Left lung (tissue), 10 donors: ENCODE measurements around the gene PEX7. TPM values are rescaled to one million over a fixed set of nuclear protein-coding genes. Genes with fewer than 3 reads are reported as not detected.

ENCODE experiments used
- ATAC-seq: fragments of 200-7000 bp; cut with Tn5 transposase; one replicate; pipeline ENCODE4 v1.9.1; 2020; ENCODE audit warnings: moderate library complexity
- DNase-seq, 4 donors: peaks; one replicate each; pipeline ENCODE4 v3.0.0-alpha.2; 2013 to 2020
- H3K27ac ChIP-seq, 2 donors: fragments of 200-600 bp; sonication (generic) in 1 of 2; one replicate each; pipeline versions ENCODE4 v1.5.0 to v1.8.0; 2020 to 2021
- H3K27me3 ChIP-seq, 2 donors: fragments of 200-600 bp; sonication (generic) in 1 of 2; one replicate each; pipeline versions ENCODE4 v1.5.0 to v1.8.0; 2020 to 2021
- H3K36me3 ChIP-seq, 2 donors: fragments of 200-600 bp; sonication (generic) in 1 of 2; one replicate each; pipeline versions ENCODE4 v1.5.0 to v1.8.0; 2020 to 2021
- H3K4me1 ChIP-seq, 2 donors: fragments of 200-600 bp; one replicate each; pipeline ENCODE4 v1.8.0; 2021
- H3K4me3 ChIP-seq, 2 donors: fragments of 200-600 bp; sonication (generic) in 1 of 2; one replicate each; pipeline versions ENCODE4 v1.5.0 to v1.8.0; 2020 to 2021; ENCODE audit warnings: mild to moderate bottlenecking in 1 of 2
- H3K9me3 ChIP-seq, 2 donors: fragments of 200-600 bp; sonication (generic) in 1 of 2; one replicate each; pipeline versions ENCODE4 v1.5.0 to v1.8.0; 2020 to 2021
- intact Hi-C, 2 donors: fragments of 100-400 bp; cut with DNase I; formaldehyde crosslinking; loops; one replicate each; pipeline versions ENCODE4 v1.11.2 to v1.14.2; 2022
- polyA plus RNA-seq, 6 donors: library from polyadenylated mRNA; unstranded; fragments of 120-200 nt; gene quantifications; one replicate each; pipeline ENCODE4 v1.2.1, GENCODE V29; 2013; ENCODE audit not compliant: insufficient read length in 6 of 6
- total RNA-seq, 2 donors: library from RNA; stranded (reverse); fragmentation: NEBNext Ultra II Directional; extraction: Animal tissue kit (Norgen Biotek cat#: 25700); gene quantifications; one replicate each; pipeline ENCODE4 v1.2.1, GENCODE V29; 2021
- TF ChIP-seq, protein P1 (sequence below), 2 donors: fragments of 200-600 bp; sonication (generic) in 1 of 2; IDR thresholded peaks; one replicate each; pipeline versions ENCODE4 v1.5.0 to v1.8.0; 2021; ENCODE audit warnings: antibody characterized with exemption in 2 of 2
- donor health status: DM: no; HTN: yes; CAD: no.
- donor health status: DM: no; HTN: no; CAD: no.

The PEX7 gene
- total and polyA plus RNA-seq, 8 donors = 6.8 to 12.0 (median 8.8) TPM

DNA sequence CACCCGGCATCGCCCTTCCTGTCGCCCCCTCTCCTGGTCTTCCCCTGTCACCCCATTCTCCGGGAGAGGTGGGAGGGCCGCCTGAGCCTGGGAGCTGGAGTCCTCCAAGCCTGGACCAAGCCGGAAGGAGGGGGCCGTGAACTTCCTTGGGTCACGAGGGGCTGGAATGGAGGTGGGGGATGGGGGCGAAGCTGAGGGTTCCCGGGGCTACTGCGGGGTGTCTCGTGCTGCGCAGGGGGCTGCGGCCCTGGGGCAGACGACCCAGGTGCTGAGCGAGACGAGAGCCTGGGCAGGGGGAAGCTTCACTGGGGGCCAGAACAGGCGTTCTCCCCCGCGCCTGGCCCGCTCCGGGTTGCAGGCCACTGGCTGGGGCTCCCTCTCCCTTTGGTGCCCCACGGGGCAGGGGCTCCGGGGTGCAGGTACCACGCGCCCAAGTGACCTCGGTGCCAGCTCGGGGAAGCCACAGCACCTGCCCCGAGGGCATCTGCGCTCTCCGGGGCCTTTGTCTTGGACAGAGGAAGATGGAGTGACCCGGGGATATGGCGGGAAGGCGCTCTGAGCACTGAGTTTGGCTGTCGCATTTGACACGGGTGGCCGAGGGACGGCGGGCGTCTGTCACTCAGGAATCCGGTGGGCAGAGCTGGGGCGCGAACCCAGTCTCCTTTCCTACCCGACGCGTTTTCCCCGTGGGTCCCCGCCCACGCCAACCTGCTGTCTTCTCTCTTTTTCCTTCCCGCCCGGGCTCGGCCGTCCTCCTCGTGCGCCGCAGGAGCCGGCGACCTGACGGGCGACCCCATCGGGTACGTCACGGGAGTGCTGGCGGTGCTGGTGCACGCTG is 100.9 kb downstream of the PEX7 start:
- Histone ChIP-seq H3K4me1 (peaks cover 20 to 38% of the 10 kb centered on the region in 2 donors), H3K27ac (no peak overlapping the region), H3K36me3 (no peaks in the 10 kb centered on the region), H3K9me3 (no peaks in the 10 kb centered on the region), H3K27me3 (peaks cover 57 to 78% of the 10 kb centered on the region in 2 donors), H3K4me3 (no peak overlapping the region)
- DNase-seq (no peak), ATAC-seq (no peak)
- TF ChIP-seq, protein P1, sequence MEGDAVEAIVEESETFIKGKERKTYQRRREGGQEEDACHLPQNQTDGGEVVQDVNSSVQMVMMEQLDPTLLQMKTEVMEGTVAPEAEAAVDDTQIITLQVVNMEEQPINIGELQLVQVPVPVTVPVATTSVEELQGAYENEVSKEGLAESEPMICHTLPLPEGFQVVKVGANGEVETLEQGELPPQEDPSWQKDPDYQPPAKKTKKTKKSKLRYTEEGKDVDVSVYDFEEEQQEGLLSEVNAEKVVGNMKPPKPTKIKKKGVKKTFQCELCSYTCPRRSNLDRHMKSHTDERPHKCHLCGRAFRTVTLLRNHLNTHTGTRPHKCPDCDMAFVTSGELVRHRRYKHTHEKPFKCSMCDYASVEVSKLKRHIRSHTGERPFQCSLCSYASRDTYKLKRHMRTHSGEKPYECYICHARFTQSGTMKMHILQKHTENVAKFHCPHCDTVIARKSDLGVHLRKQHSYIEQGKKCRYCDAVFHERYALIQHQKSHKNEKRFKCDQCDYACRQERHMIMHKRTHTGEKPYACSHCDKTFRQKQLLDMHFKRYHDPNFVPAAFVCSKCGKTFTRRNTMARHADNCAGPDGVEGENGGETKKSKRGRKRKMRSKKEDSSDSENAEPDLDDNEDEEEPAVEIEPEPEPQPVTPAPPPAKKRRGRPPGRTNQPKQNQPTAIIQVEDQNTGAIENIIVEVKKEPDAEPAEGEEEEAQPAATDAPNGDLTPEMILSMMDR (IDR thresholded peaks at IDR 0.05) = no peak
- intact Hi-C loops = no loop called here

DNA sequence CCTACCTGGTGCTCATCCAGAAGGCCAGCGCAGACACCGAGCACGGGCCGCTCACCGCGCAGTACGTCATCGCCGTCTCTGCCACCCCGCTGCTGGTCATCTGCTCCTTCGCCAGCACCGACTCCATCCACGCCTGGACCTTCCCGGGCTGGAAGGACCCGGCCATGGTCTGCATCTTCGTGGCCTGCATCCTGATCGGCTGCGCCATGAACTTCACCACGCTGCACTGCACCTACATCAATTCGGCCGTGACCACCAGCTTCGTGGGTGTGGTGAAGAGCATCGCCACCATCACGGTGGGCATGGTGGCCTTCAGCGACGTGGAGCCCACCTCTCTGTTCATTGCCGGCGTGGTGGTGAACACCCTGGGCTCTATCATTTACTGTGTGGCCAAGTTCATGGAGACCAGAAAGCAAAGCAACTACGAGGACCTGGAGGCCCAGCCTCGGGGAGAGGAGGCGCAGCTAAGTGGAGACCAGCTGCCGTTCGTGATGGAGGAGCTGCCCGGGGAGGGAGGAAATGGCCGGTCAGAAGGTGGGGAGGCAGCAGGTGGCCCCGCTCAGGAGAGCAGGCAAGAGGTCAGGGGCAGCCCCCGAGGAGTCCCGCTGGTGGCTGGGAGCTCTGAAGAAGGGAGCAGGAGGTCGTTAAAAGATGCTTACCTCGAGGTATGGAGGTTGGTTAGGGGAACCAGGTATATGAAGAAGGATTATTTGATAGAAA is 101.7 kb downstream of the PEX7 start:
- TF ChIP-seq, protein P1 (IDR thresholded peaks at IDR 0.05) = no peak
- Histone ChIP-seq H3K36me3 (no peaks in the 10 kb centered on the region), H3K4me3 (no peak overlapping the region), H3K27me3 (peaks cover 57 to 71% of the 10 kb centered on the region in 2 donors), H3K4me1 (peaks cover 20 to 38% of the 10 kb centered on the region in 2 donors), H3K27ac (no peak overlapping the region), H3K9me3 (no peaks in the 10 kb centered on the region)
- ATAC-seq (no peak), DNase-seq (no peak)
- intact Hi-C loops = no loop called here

DNA sequence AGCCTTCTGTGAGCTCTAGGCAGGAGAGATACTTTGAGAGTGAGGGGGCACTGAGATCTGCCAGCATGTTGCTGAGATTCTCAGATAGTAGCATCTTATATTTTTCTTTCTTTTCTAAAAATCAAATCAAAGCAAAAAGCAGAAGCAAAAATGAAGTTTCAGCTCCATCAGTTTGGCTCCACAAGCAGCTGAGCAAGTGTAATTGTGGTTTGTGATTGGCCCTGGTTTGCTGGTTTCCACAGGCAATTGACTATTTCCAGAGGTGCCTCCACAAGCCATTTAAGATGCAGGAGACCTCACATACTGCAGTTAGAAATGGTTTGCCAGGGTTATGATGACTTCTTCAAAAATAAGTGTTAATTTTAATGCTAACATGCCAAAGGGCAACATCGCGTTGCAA is 104.0 kb downstream of the PEX7 start:
- Histone ChIP-seq H3K4me1 (peaks cover 10 to 26% of the 10 kb centered on the region in 2 donors), H3K27me3 (peaks cover 34 to 53% of the 10 kb centered on the region in 2 donors), H3K36me3 (no peaks in the 10 kb centered on the region), H3K27ac (no peak overlapping the region), H3K4me3 (no peak overlapping the region), H3K9me3 (no peaks in the 10 kb centered on the region)
- DNase-seq (no peak), ATAC-seq (no peak)
- TF ChIP-seq, protein P1 (IDR thresholded peaks at IDR 0.05) = no peak
- intact Hi-C loops = no loop called here

DNA sequence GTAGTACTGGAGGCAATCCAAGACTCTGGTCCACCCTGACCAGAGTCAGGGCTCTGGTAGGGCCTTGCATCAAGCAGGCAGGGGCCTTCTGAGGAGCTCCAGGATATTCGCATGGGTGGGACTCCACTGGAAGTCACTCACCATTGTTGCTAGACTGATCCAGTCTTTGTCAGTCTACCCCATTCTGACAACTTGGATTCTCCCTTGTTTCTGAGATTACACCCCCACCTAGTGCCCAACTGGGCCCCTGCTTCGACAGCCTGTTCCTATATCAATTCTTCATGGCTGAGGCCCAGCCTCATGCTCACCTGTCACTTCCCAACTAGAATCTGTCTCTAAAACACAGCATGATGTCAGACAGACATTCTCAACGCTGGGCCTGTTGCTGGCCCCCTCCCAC is 104.9 kb downstream of the PEX7 start:
- no peak overlapping the region for H3K27ac ChIP-seq
- intact Hi-C loops = no loop called here
- no peak for ATAC-seq

More for the DNA sequence above, 104.9 kb downstream of the PEX7 start:
- Histone ChIP-seq H3K4me1 (peaks cover 4 to 17% of the 10 kb centered on the region in 2 donors), H3K9me3 (no peaks in the 10 kb centered on the region), H3K36me3 (no peaks in the 10 kb centered on the region), H3K4me3 (no peak overlapping the region), H3K27me3 (peaks cover 25 to 49% of the 10 kb centered on the region in 2 donors)
- no peak for DNase-seq
- TF ChIP-seq, protein P1 (IDR thresholded peaks at IDR 0.05) = no peak
